Activated naive CD8-positive, alpha-beta T cell (primary cell): ENCODE data around the gene SPATA24.
"Not testable (repeated sequence)": the region's sequence is repeated elsewhere in the genome, so short reads cannot be mapped to it uniquely, and the experiment has no call there.

Source experiments
- H3K27ac Mint-ChIP-seq: one replicate; pipeline ENCODE4 v1.8.0; 2021; ENCODE audit warnings: mixed read lengths
- H3K27me3 Mint-ChIP-seq: one replicate; pipeline ENCODE4 v1.8.0; 2021; ENCODE audit warnings: mixed read lengths
- H3K36me3 Mint-ChIP-seq: one replicate; pipeline ENCODE4 v1.8.0; 2021; ENCODE audit warnings: mixed read lengths
- H3K4me1 Mint-ChIP-seq: one replicate; pipeline ENCODE4 v1.8.0; 2021; ENCODE audit warnings: low read depth, mixed read lengths
- H3K4me3 Mint-ChIP-seq: one replicate; pipeline ENCODE4 v1.8.0; 2021; ENCODE audit warnings: mild to moderate bottlenecking, mixed read lengths
- H3K9me3 Mint-ChIP-seq: one replicate; pipeline ENCODE4 v1.8.0; 2021; ENCODE audit warnings: low read depth, mixed read lengths

Gene SPATA24

DNA sequence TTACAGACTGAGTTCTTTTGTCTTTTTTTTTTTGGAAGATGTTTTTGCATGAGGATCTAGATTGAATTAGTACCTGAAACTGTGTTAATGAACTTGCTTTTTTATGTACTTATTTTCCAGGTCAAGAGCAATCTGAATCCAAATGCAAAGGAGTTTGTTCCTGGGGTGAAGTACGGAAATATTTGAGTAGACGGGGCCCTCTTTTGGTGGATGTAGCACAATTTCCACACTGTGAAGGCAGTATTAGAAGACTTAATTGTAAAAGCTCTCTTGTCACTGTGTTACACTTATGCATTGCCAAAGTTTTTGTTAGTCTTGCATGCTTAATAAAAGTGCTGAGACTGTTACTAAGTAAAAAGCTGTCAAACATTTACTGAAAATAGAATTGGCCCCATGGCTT, 35.3 kb downstream of the SPATA24 start:
- Mint-ChIP-seq H3K27ac (peak overlapping the region; percentile 86), H3K9me3 (no peaks in the 10 kb centered on the region), H3K4me3 (no peak overlapping the region), H3K27me3 (no peaks in the 10 kb centered on the region), H3K36me3 (peaks cover 4% of the 10 kb centered on the region), H3K4me1 (no peaks in the 10 kb centered on the region)

DNA sequence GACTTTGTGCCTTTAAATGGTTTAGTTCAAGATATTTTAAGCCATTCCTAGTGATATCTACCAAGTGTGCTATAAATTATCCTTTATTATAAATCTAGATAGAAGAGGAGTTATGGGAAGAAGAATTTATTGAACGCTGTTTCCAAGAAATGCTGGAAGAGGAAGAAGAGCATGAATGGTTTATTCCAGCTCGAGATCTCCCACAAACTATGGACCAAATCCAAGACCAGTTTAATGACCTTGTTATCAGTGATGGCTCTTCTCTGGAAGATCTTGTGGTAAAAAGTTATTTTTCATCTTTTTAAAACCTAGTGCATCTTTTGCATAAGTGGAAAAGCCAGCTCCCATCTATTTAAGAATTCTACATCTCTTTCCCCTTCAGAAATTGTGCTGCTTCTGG, 39.4 kb downstream of the SPATA24 start:
- peaks cover 2% of the 10 kb centered on the region for H3K36me3 Mint-ChIP-seq
- H3K27me3 Mint-ChIP-seq: no peaks in the 10 kb centered on the region
- H3K9me3 Mint-ChIP-seq: no peaks in the 10 kb centered on the region
- H3K4me3 Mint-ChIP-seq: no peak overlapping the region
- peaks cover 5% of the 10 kb centered on the region for H3K4me1 Mint-ChIP-seq
- H3K27ac Mint-ChIP-seq: no peak overlapping the region

GRCh38 chr5:139363937-139364336, 40.0 kb downstream of the SPATA24 start:
- Mint-ChIP-seq H3K4me1 (peaks cover 6% of the 10 kb centered on the region), H3K36me3 (peaks cover 2% of the 10 kb centered on the region), H3K9me3 (no peaks in the 10 kb centered on the region), H3K4me3 (no peak overlapping the region), H3K27ac (no peak overlapping the region), H3K27me3 (no peaks in the 10 kb centered on the region)

GRCh38 chr5:139361835-139362429, 42.0 kb downstream of the SPATA24 start:
- Mint-ChIP-seq H3K9me3 (no peaks in the 10 kb centered on the region), H3K4me3 (no peak overlapping the region), H3K36me3 (no peaks in the 10 kb centered on the region), H3K27ac (no peak overlapping the region), H3K27me3 (no peaks in the 10 kb centered on the region), H3K4me1 (peaks cover 21% of the 10 kb centered on the region)

GRCh38 chr5:139360384-139360783, 43.5 kb downstream of the SPATA24 start:
- Mint-ChIP-seq H3K27ac (no peak overlapping the region), H3K9me3 (no peaks in the 10 kb centered on the region), H3K4me1 (peaks cover 27% of the 10 kb centered on the region), H3K4me3 (no peak overlapping the region), H3K27me3 (no peaks in the 10 kb centered on the region), H3K36me3 (no peaks in the 10 kb centered on the region)

DNA sequence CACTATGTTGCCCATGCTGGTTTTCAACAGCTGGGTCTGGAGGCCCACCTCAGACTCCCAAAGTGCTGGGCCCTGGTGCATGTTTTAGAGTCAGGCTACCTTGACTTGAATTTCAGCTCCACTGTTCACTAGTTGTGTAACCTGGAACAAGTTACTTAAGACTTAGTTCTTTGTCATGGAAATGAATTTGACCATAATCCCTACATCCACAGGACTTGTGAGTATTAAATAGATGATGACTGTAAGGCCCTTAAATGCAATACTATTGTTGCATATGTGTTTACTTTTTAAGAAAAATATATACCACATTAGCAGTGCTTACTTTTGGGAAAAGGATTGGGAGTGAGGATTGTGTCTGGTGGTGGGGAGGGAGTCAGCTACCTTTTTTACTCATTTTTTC, 45.8 kb downstream of the SPATA24 start:
- no peaks in the 10 kb centered on the region for H3K27me3 Mint-ChIP-seq
- no peaks in the 10 kb centered on the region for H3K9me3 Mint-ChIP-seq
- H3K4me3 Mint-ChIP-seq: no peak overlapping the region
- peaks cover 36% of the 10 kb centered on the region for H3K4me1 Mint-ChIP-seq
- H3K27ac Mint-ChIP-seq: peak overlapping the region; percentile 55
- peaks cover 4% of the 10 kb centered on the region for H3K36me3 Mint-ChIP-seq

GRCh38 chr5:139355900-139356299, 48.0 kb downstream of the SPATA24 start:
- H3K4me1 Mint-ChIP-seq: peaks cover 44% of the 10 kb centered on the region
- H3K27ac Mint-ChIP-seq, H3K27me3 Mint-ChIP-seq, H3K4me3 Mint-ChIP-seq, H3K36me3 Mint-ChIP-seq, H3K9me3 Mint-ChIP-seq: not testable (repeated sequence)

- Mint-ChIP-seq H3K36me3 (peaks cover 4% of the 10 kb centered on the region), H3K27ac (peak overlapping the region; percentile 25), H3K4me1 (peaks cover 51% of the 10 kb centered on the region), H3K9me3 (no peaks in the 10 kb centered on the region), H3K27me3 (no peaks in the 10 kb centered on the region), H3K4me3 (no peak overlapping the region)
Measured at GRCh38 chr5:139354186-139354585, 49.7 kb downstream of the SPATA24 start.

DNA sequence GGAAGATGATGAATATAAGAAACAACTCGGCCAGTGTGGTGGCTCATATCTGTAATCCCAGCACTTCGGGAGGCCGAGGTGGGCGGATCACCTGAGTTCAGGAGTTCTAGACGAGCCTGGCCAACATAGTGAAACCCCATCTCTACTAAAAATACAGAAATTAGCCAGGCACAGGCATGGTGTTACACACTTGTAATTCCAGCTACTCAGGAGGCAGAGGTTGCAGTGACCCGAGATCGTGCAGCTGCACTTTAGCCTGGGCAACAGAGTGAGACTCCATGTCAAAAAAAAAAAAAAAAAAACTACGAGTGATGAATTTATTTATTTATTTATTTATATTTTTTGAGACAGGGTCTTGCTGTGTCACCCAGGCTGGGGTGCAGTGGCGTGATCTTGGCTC, 56.0 kb downstream of the SPATA24 start:
- not testable (repeated sequence) for H3K27me3 Mint-ChIP-seq, H3K27ac Mint-ChIP-seq, H3K36me3 Mint-ChIP-seq, H3K4me3 Mint-ChIP-seq, H3K9me3 Mint-ChIP-seq
- peaks cover 64% of the 10 kb centered on the region for H3K4me1 Mint-ChIP-seq
